IPS-11a (cell line): ENCODE measurements around the gene SLC12A9.

Source experiments
- H3K4me3 ChIP-seq: one replicate; pipeline ENCODE4 v1.5.1; 2013; ENCODE audit warnings: low read depth, low read length, control low read depth

Gene SLC12A9

DNA sequence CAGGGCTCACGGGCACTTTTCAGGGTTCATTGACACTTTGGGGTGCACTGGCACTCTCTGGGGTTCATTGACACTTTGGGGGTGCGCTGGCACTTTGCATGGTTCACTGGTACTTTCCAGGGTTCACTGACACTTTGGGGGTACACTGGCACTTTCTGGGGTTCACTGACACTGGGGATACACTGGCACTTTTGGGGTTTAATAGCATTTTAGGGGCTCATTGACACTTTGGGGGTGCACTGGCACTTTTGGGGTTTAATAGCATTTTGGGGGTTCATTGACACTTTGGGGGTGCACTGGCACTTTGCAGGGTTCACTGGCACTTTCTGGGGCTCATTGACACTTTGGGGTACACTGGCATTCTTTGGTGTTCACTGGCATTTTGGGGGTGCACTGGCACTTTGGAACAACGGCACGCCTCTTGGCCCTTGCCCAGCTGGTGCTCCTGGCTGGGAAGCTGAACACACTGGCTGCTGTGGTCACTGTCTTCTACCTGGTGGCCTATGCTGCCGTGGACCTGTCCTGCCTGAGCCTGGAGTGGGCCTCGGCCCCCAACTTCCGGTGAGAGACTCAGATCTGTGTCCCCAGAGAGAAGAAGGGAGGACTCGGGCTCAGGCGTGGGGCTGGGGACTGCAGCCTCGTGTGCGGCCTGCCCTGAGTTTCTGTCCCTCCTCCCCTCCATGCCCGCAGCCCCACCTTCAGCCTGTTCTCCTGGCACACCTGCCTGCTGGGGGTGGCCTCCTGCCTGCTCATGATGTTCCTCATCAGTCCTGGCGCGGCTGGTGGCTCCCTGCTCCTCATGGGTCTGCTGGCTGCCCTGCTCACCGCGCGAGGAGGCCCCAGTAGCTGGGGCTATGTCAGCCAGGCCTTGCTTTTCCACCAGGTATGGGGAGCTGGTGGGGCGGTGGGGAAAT is 8.4 kb downstream of the SLC12A9 start:
- no peak overlapping the region for H3K4me3 ChIP-seq

DNA sequence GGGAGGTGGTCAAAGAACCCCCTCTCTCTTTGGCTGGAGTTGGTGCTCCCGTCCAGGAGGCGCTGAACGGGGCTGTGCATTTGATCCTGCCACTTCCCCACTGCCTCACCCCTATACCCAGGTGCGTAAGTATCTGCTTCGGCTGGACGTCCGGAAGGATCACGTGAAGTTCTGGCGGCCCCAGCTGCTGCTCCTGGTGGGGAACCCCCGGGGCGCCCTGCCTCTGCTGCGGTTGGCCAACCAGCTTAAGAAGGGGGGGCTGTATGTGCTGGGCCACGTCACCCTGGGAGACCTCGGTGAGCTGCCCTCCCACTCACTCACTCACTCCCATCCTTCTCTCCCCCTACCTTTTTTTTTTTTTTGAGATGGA is 9.1 kb downstream of the SLC12A9 start:
- H3K4me3 ChIP-seq: no peak overlapping the region

DNA sequence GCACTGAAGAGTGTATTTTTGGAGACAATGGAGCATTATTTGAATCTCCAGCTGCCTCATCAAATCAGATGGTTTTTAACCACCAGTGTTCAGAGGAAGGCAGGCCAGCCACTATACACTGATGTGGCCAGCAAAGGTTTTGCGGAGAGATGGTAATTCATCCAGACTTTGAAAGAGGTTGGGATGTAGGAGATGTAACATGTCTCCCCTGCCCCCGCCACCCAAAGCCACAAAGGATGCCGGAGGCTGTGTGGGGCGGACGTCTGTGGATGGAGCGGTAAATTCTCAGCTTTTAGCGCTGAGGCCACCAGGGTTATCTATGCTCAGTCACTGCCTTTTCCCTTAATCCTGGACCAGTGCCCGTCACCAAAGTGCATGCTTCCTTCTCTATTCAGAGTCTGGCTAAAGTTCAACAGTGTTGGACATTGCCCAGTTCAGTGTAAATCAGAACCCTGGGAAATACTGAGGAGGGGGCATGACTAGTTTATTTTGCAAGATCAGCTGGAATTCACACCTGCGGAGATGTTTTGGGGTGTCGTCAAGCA is 11.0 kb downstream of the SLC12A9 start:
- H3K4me3 ChIP-seq: no peak overlapping the region

DNA sequence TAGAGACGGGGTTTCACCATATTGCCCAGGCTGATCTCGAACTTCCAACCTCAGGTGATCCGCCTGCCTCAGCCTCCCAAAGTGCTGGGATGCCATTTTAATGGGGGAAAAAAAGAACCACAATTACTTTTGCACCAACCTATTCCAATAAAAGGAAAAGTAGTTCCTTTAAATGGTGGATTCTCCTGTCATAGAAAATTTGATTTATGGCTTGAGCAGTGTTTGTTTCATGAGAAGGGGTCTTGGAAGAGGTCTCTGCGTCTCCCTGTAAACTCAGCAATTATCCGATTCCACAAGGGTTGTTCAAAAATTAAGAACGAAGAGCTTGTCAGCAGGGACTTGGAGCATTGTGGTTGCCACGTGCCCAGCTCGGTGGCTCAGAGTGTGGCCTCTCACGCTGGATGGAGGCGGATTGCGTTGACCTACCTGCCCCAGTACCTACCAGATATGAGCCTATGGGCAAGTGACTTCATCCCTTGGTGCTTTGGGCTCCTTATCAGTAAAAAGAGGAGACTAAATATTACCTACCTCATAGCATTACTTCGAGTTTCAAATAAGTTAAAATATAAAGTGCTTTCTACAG is 11.8 kb downstream of the SLC12A9 start:
- H3K4me3 ChIP-seq: no peak overlapping the region

DNA sequence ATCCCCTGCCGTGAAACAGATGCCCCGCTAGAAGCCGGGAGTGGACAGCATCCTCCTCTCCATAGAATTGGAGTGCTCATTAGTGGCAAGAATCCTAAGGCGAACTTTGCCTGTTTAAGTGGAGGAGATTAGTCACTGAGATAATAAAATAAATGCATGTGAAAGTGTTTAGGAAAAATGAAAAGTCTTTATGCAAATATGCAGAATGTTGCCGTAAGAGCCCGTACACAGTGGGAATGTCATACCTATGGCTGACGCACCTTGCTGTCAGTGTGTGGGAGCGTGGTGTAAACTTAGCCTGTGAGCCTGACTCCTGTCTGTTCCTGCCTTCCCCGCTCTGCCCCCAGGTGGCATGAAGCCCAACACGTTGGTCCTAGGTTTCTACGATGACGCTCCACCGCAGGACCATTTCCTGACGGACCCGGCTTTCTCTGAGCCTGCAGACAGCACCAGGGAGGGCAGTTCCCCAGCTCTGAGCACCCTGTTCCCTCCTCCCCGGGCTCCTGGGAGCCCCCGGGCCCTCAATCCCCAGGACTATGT is 12.9 kb downstream of the SLC12A9 start:
- no peak overlapping the region for H3K4me3 ChIP-seq

DNA sequence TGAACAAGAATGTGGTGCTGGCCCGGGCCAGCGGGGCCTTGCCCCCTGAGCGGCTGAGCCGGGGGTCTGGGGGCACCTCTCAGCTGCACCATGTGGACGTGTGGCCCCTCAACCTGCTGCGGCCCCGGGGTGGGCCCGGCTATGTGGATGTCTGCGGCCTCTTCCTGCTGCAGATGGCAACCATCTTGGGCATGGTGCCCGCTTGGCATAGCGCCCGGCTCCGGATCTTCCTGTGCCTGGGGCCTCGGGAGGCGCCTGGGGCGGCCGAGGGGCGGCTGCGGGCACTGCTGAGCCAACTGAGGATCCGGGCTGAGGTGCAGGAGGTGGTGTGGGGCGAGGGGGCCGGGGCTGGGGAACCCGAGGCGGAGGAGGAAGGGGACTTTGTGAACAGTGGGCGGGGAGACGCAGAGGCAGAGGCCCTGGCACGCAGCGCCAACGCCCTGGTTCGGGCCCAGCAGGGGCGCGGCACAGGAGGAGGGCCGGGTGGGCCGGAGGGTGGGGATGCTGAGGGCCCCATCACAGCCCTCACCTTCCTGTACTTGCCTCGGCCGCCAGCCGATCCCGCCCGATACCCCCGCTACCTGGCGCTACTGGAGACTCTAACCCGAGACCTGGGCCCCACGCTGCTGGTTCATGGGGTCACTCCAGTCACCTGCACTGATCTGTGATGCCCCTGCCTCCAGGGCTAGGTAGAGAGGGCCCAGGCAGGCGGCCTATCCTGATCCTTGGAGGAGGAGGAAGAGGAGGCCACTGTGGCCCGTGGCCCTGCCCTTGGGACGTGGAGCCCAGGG is 13.6 kb downstream of the SLC12A9 start:
- H3K4me3 ChIP-seq: no peak overlapping the region

DNA sequence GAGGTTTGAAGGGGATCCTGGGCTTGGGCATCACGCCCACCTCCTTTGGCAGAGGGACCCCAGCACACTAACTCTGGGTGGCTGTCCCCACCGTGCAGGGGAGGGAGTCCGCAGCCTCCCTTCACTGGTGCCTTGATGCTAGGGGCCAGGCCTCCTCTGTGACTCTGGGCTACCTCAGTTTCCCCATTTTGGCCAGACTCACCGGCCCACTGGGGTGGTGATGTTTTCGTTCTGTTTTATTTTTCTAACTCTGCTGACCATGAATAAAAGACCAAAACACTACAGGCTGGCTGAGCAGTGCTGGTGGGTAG is 14.2 kb downstream of the SLC12A9 start:
- H3K4me3 ChIP-seq: no peak overlapping the region

DNA sequence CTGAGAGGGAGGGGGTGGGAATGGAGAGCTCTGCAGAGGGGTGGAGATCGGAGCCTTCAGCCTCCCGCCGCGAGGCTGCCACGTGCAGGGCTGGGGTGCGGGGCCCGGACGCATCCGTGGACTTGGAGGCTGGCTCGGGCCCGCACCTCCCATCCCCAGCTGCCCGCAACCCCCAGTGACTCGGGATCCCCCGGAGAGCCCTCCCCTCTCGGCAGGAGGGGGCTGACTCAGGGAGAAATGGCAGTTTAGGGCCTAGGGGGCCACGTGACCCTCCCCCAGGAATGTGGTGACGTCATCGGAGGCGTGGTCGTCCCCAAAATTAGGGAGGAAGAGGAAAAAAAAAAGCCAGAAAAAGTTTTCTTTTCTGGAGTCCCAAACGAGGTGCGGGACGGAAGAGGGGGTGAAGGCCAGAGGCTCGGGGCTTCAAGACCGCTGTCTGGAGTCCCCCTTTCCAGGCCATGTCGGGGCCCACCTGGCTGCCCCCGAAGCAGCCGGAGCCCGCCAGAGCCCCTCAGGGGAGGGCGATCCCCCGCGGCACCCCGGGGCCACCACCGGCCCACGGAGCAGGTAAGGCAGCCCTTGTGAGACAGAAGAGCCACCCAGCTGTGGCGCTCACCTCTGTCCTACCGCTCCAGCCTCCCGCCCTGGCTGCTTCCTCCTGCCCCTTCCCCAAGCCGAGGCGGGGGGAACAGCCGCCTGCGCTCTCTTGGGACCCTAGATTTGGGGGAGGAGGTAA is 14.7 kb downstream of the SLC12A9 start, which contains the start of gene TRIP6:
TSS of gene TRIP6 (plus strand) at position 348 of the 736 bp plus-strand sequence. CDS start at position 459, 111 bp downstream.
- H3K4me3 ChIP-seq: peak within 1 kb of the TSS; percentile 82

DNA sequence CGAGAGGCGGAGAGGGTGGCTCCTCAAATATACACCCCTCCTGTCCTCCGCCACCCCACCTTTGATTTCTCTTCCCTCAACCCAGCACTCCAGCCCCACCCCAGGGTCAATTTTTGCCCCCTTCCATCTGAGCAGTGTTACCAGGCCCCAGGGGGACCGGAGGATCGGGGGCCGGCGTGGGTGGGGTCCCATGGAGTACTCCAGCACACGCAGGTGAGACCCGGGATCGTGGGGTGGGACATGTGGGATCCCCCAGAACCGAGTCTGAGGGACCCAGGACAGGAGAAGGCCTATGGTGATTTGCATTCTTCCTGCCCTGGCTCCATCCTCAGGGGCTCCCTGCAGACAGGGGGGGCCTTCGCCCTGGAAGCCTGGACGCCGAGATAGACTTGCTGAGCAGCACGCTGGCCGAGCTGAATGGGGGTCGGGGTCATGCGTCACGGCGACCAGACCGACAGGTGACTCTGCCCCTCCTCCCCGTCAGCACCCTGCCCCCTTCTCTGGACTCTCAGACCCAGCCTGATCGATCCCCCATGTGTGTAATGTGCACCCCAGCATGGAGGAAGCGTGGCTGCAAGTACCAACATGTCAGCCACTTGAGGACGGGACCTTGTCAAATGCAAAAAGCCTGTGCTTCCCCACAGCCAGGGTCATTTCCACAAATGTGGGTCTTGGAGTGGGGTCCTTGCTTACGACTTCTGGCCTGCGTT is 15.4 kb downstream of the SLC12A9 start:
- peak overlapping the region; percentile 82 for H3K4me3 ChIP-seq

DNA sequence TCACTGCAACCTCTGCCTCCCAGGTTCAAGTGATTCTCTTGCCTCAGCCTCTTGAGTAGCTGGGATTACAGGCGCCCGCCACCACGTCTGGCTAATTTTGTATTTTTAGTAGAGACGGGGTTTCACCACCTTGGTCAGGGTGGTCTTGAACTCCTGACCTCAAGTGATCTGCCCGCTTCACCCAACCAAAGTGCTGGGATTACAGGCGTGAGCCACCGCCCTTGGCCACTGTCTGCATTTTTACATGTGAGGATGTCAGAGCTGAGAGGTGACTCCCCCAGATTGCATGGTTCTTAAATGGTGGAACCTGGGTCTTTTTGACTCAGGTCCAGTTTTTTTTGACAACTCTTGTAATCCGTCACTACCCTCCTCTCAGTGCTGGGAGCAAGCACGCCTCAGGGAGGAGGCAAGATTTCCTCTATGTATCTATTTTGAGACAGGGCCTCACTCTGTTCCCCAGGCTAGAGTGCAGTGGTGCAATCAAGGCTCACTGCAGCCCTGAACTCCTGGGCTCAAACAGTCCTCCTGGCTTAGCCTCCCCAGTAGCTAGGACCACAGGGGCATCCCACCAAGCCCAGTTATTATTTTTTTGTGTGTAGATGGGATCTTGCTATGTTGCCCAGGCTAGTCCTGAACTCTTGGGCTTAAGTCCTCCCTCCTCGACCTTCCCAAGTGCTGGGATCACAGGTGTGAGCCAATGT is 21.2 kb downstream of the SLC12A9 start:
- no peak overlapping the region for H3K4me3 ChIP-seq

DNA sequence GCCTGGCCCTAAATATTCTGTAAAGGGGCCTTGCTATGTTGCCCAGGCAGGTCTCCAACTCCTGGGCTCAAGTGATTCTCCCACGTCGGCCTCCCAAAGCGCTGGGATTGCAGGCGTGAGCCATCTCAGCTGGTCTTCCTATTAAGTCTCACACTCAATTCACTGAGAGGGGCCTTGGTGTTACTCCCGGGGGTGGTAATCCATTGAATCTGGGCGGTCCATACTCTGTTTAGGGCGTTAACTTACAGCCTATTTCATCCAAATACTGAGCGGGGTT is 21.7 kb downstream of the SLC12A9 start:
- peak overlapping the region; percentile 92 for H3K4me3 ChIP-seq

DNA sequence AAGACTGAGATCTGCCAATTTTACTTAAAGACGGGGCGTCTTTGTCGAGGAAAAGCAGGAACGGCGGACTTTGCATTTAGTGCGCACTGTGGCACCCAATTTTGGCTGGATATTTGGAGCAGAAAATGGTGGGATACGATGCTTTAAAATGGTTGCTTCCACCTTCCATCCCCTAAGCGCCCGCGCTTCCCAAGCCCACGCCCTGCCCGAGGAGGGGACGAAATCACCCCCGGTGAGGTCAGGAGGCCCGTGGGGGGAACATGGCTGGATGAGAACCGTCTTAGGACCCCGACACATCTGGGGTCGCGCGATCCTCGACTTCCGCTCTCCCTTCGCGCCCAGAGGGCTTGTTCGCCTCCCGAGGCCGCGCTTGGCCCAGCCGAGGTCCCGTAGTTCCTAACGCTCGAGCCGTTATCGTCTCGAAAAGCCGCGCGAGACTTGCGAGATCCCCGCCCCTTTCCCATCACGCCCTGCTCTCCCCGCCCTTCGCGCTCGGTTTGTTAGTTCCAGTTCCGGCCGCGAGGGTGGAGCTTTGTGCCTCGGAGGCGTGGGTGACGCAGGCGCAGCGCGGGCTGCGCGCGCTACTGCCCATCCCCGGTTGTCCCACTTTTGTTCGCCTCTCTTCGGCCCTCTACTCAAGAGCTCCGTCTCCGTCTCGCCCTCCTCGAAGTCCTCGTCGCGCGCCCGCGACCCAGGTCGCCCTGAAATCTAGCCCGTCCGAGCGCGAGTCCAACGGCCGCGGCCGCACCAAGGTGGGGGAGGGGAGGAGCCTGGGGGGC is 22.3 kb downstream of the SLC12A9 start, which contains the start of gene SRRT:
TSS of gene SRRT (plus strand) at position 527 of the 779 bp plus-strand sequence. CDS start 488 bp downstream, outside the sequence.
- peak within 1 kb of the TSS; percentile 92 for H3K4me3 ChIP-seq

DNA sequence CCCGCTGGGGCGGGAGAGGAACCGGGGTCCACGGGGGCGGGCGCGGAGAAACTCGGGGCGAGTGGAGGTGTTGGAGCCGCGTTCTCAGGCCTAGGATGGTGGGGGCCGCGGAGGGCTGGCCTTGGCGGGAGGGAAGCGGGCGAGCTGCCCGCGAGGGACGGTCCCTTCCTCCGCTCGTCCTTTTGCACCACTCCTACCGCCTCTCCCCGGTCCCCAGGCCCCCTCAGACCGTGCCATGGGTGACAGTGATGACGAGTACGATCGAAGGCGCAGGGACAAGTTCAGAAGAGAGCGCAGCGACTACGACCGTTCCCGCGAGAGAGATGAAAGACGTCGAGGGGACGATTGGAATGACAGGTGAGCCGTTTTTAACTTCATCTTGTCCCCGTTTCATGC is 22.8 kb downstream of the SLC12A9 start:
- H3K4me3 ChIP-seq: peak overlapping the region; percentile 92

DNA sequence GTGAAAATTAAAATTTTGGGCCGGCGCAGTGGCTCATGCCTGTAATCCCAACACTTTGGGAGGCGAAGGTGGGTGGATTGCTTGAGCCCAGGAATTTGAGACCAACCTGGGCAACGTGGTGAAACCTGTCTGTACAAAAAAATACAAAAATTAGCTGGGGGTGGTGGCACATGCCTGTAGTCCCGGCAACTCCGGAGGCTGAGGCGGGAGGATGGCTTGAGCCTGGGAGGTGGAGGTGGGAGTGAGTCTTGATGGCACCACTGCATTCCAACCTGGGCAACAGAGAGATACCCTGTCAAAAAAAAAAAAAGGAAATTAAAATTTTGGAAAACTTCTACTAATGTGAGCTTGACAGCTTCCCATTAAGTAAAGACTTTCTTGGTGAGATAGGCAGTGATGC is 25.5 kb downstream of the SLC12A9 start:
- H3K4me3 ChIP-seq: no peak overlapping the region

DNA sequence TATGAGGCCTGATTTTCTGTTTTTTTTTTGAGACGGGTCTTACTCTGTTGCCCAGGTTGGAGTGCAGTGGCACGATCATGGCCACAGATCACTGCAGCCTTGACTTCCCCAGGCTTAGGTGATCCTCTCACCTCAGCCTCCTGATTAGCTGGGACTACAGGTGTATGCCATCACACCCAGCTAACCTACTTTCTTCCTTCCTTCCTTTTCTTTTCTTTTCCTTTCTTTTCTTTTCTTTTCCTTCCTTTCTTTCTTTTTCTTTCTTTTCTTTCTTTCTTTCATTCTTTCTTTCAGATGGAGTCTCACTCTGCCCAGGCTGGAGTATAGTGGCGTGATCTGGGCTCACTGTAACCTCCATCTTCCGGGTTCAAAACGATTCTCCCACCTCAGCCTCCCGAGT is 26.2 kb downstream of the SLC12A9 start:
- H3K4me3 ChIP-seq: no peak overlapping the region

DNA sequence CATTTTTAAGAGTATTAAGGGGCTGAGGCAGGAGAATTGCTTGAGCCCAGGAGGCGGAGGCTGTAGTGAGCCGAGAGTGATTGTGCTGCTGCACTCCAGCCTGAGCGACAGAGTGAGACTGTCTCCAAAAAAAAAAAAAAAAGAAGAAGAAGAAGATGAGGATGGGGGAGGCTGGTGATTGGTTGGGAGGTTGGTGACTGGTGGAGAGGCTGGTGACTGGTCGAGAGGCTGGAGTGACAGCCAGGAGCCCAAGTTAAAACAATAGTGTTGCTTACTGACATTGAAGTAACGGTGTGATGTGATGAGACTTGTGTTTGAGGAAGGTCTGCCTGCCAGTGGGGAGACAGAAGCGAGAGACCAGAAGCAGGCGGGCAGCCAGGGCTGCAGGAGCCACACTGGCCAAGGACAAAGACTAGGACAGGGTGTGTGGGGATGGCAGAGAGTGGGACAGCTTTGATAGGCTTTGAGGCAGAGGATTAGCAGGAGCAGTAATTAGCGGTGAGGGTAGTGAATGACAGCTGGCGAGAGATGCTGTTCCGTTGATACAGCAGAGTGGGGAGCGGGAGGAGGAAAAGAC is 27.3 kb downstream of the SLC12A9 start:
- H3K4me3 ChIP-seq: no peak overlapping the region

DNA sequence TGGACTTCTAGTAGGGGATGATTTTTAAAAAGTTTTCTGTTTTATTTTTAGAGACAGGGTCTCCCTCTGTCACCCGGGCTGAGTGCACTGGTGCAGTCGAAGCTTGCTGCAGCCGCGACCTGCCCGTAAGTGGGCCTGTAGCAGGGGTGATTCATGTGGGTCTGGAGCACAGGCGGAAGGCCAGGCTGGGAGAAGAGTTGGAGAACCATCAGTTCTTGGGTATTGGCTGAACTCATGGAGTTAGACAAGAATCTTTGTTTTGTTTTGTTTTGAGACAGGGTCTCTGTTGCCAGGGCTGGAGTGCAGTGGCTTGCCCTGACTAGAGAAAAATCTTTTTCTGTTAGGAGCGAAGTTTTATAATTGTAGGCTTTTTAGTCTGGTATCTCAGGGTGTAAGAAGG is 28.1 kb downstream of the SLC12A9 start:
- no peak overlapping the region for H3K4me3 ChIP-seq

DNA sequence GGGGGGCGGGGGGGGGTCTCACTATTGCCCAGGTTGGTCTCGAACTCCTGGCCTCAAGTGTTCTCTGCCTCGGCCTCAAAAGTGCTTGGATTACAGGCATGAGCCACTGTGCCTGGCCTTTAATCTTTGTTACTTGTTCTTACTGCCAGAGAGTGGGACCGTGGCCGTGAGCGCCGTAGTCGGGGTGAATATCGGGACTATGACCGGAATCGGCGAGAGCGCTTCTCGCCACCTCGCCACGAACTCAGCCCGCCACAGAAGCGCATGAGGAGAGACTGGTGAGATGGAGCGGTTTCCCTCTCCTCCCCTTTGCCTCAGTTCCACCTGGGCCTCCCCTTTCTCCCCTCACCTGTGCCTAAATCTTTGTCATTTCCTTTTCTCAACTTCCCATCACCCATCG is 28.6 kb downstream of the SLC12A9 start:
- H3K4me3 ChIP-seq: no peak overlapping the region
